Sciatic nerve (tissue), 2 donors: ENCODE results near the gene SUCLG2. TPM values are rescaled to one million over a fixed set of nuclear protein-coding genes. Genes with fewer than 3 reads are reported as not detected.

ENCODE experiments used
- ATAC-seq: fragments of 200-7000 bp; cut with Tn5 transposase; one replicate; pipeline ENCODE4 v1.9.1; 2020; ENCODE audit warnings: mild to moderate bottlenecking, moderate library complexity
- DNase-seq: peaks from one replicate; pipeline ENCODE4 v3.0.0-alpha.2; 2020; ENCODE audit warnings: low spot score
- intact Hi-C: fragments of 100-400 bp; cut with DNase I; formaldehyde crosslinking; loops from one replicate; pipeline ENCODE4 v1.14.2; 2022
- total RNA-seq: library from RNA; stranded (reverse); fragmentation: NEBNext Ultra II Directional; extraction: Animal tissue kit (Norgen Biotek cat#: 25700); gene quantifications from one replicate; pipeline ENCODE4 v1.2.1, GENCODE V29; 2021
- donor health status: DM: no; HTN: no; CAD: no.
- donor health status: DM: no; HTN: no; CAD: no.

Gene SUCLG2
- total RNA-seq, 1 donor from 2014 or later = 49.5 TPM

GRCh38 chr3:67486883-67487282, 167.5 kb downstream of the SUCLG2 start:
- ATAC-seq = no peak
- intact Hi-C loops = no loop called here
- no peak for DNase-seq

- intact Hi-C loops = no loop called here
- ATAC-seq (no peak), DNase-seq (no peak)
Measured at GRCh38 chr3:67484085-67484484, 170.3 kb downstream of the SUCLG2 start.

- ATAC-seq (no peak), DNase-seq (no peak)
- intact Hi-C loops = no loop called here
Measured at GRCh38 chr3:67481126-67481525, 173.3 kb downstream of the SUCLG2 start.

- intact Hi-C loops = no loop called here
- DNase-seq = no peak
- ATAC-seq = no peak
Measured at GRCh38 chr3:67478423-67478822, 176.0 kb downstream of the SUCLG2 start.

- intact Hi-C loops = no loop called here
- no peak for DNase-seq
- ATAC-seq = no peak
Measured at GRCh38 chr3:67474311-67474710, 180.1 kb downstream of the SUCLG2 start.

GRCh38 chr3:67472674-67473201, 181.7 kb downstream of the SUCLG2 start:
- no peak for DNase-seq
- intact Hi-C loops = no loop called here
- ATAC-seq = no peak

GRCh38 chr3:67470207-67470606, 184.2 kb downstream of the SUCLG2 start:
- ATAC-seq (no peak), DNase-seq (no peak)
- intact Hi-C loops = no loop called here

GRCh38 chr3:67468511-67468910, 185.9 kb downstream of the SUCLG2 start:
- intact Hi-C loops = no loop called here
- DNase-seq (no peak), ATAC-seq (no peak)

- intact Hi-C loops = no loop called here
- DNase-seq (no peak), ATAC-seq (no peak)
Measured at GRCh38 chr3:67463656-67464055, 190.8 kb downstream of the SUCLG2 start.

- intact Hi-C loops = no loop called here
- DNase-seq (no peak), ATAC-seq (no peak)
Measured at GRCh38 chr3:67462187-67462586, 192.2 kb downstream of the SUCLG2 start.

GRCh38 chr3:67461667-67462142, 192.7 kb downstream of the SUCLG2 start:
- intact Hi-C loops = no loop called here
- no peak for DNase-seq
- ATAC-seq = no peak

GRCh38 chr3:67460841-67461510, 193.4 kb downstream of the SUCLG2 start:
- intact Hi-C loops = no loop called here
- DNase-seq (no peak), ATAC-seq (no peak)

- intact Hi-C loops = no loop called here
- DNase-seq (no peak), ATAC-seq (no peak)
Measured at GRCh38 chr3:67459796-67460195, 194.6 kb downstream of the SUCLG2 start.

GRCh38 chr3:67458896-67459530, 195.4 kb downstream of the SUCLG2 start:
- ATAC-seq (no peak), DNase-seq (no peak)
- intact Hi-C loops = no loop called here

- intact Hi-C loops = no loop called here
- ATAC-seq = no peak
- no peak for DNase-seq
Measured at GRCh38 chr3:67458408-67458807, 196.0 kb downstream of the SUCLG2 start.

GRCh38 chr3:67453628-67454027, 200.8 kb downstream of the SUCLG2 start:
- no peak for DNase-seq
- no peak for ATAC-seq
- intact Hi-C loops = no loop called here

GRCh38 chr3:67450153-67450552, 204.3 kb downstream of the SUCLG2 start:
- no peak for ATAC-seq
- DNase-seq = no peak
- intact Hi-C loops = no loop called here

GRCh38 chr3:67447393-67447792, 207.0 kb downstream of the SUCLG2 start:
- intact Hi-C loops = no loop called here
- DNase-seq = no peak
- no peak for ATAC-seq

- no peak for DNase-seq
- intact Hi-C loops = no loop called here
- no peak for ATAC-seq
Measured at GRCh38 chr3:67437789-67438188, 216.6 kb downstream of the SUCLG2 start.

- intact Hi-C loops = no loop called here
Measured at GRCh38 chr3:67437090-67437489, 217.3 kb downstream of the SUCLG2 start.

GRCh38 chr3:67433109-67433508, 221.3 kb downstream of the SUCLG2 start:
- DNase-seq = no peak
- intact Hi-C loops = no loop called here
- no peak for ATAC-seq

More at GRCh38 chr3:67437090-67437489, 217.3 kb downstream of the SUCLG2 start:
- ATAC-seq (no peak), DNase-seq (no peak)
